Activated CD4-positive, alpha-beta T cell treated with anti-CD3 and anti-CD28 coated beads for 36 hours (primary cell): ENCODE measurements around the gene TRIM62. TPM values are rescaled to one million over a fixed set of nuclear protein-coding genes. Genes with fewer than 3 reads are reported as not detected.
"Not testable (repeated sequence)": the region's sequence is repeated elsewhere in the genome, so short reads cannot be mapped to it uniquely, and the experiment has no call there.

ENCODE experiments used
- ATAC-seq: fragments of 200-7000 bp; cut with Tn5 transposase; one replicate; pipeline ENCODE4 v1.10.0; 2021; ENCODE audit warnings: mild to moderate bottlenecking, moderate library complexity
- CTCF ChIA-PET: fragments of 350-600 bp; sonication (Branson Sonifier 250); formaldehyde crosslinking; loops from one replicate; lab custom pipeline; 2021; ENCODE audit warnings: antibody characterized with exemption; lab: Charles Lee
- POLR2A ChIA-PET: fragments of 350-600 bp; sonication (Branson Sonifier 250); formaldehyde crosslinking; loops from one replicate; lab custom pipeline; 2021; ENCODE audit warnings: antibody characterized with exemption, inconsistent platforms; lab: Charles Lee
- DNase-seq: peaks from one replicate; pipeline ENCODE4 v3.0.0-alpha.2; 2020
- H3K27ac Mint-ChIP-seq: one replicate; pipeline ENCODE4 v1.8.0; 2021; ENCODE audit warnings: mixed read lengths
- H3K27me3 Mint-ChIP-seq: one replicate; pipeline ENCODE4 v1.8.0; 2021; ENCODE audit warnings: mixed read lengths
- H3K36me3 Mint-ChIP-seq: one replicate; pipeline ENCODE4 v1.8.0; 2021; ENCODE audit warnings: low read depth, mixed read lengths
- H3K4me1 Mint-ChIP-seq: one replicate; pipeline ENCODE4 v1.8.0; 2021; ENCODE audit warnings: mixed read lengths
- H3K4me3 Mint-ChIP-seq: one replicate; pipeline ENCODE4 v1.8.0; 2021; ENCODE audit warnings: mild to moderate bottlenecking, moderate library complexity, mixed read lengths
- H3K9me3 Mint-ChIP-seq: one replicate; pipeline ENCODE4 v1.8.0; 2021; ENCODE audit warnings: low read depth, mixed read lengths
- intact Hi-C, 2 experiments: fragments of 100-400 bp; cut with DNase I in 1 of 2; cut with micrococcal nuclease in 1 of 2; formaldehyde crosslinking; loops; one replicate each; pipeline versions ENCODE4 v1.14.2 to v1.15.1; 2022 to 2024; cut with DNase I, micrococcal nuclease
- total RNA-seq, 2 experiments: library from RNA; stranded (reverse); gene quantifications; one replicate each; pipeline ENCODE4 v1.2.3, GENCODE V29; 2021

Gene TRIM62
- total RNA-seq, 2 experiments from 2014 or later: 3.6 to 3.7 TPM

- Mint-ChIP-seq H3K4me3 (no peak overlapping the region), H3K27ac (no peak overlapping the region), H3K27me3 (no peaks in the 10 kb centered on the region), H3K9me3 (no peaks in the 10 kb centered on the region), H3K4me1 (no peaks in the 10 kb centered on the region), H3K36me3 (peaks cover 3% of the 10 kb centered on the region)
- POLR2A ChIA-PET: no interaction called here
- ATAC-seq: no peak
- CTCF ChIA-PET: interaction anchor here (0.6 kb wide), 1 partner anchor 188 kb away, joined by 3 read pairs; no protein-coding TSS in a partner anchor
- intact Hi-C loops: loop anchor here (2.0 to 10.0 kb wide), 2 partner anchors 19 to 225 kb away; no protein-coding TSS in a partner anchor
- no peak for DNase-seq
Measured at GRCh38 chr1:33119532-33120217, 62.2 kb downstream of the TRIM62 start.

DNA sequence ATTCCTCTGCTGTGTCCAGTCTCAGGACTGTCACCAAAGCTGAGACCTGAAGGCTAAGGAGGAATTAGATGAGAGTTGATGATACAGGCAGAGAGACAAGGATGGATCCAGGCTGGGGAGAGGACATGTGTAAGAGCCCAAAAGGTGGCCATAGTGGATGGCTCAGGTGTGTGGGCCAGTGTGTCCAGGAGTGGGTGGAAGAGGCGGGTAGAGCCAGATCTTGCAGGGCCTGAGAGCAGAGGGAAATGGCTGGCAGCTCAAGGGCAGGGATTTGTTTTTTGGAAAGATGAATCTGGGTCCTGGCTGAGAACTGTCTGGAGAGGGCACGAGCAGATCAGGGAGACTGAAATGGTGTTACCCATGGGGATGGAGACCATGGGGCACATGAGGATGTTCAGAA, 62.8 kb downstream of the TRIM62 start:
- H3K27me3 Mint-ChIP-seq: no peaks in the 10 kb centered on the region
- no peaks in the 10 kb centered on the region for H3K9me3 Mint-ChIP-seq
- intact Hi-C loops: loop anchor here in 1 of 2 experiments (2.0 kb wide), 1 partner anchor 20 kb away; no protein-coding TSS in a partner anchor
- DNase-seq (no peak), ATAC-seq (no peak)
- POLR2A ChIA-PET: no interaction called here
- no peak overlapping the region for H3K4me3 Mint-ChIP-seq
- no peak overlapping the region for H3K27ac Mint-ChIP-seq
- CTCF ChIA-PET: interaction anchor here (0.6 kb wide), 1 partner anchor 187 kb away, joined by 3 read pairs; no protein-coding TSS in a partner anchor
- H3K36me3 Mint-ChIP-seq: no peaks in the 10 kb centered on the region
- no peaks in the 10 kb centered on the region for H3K4me1 Mint-ChIP-seq

DNA sequence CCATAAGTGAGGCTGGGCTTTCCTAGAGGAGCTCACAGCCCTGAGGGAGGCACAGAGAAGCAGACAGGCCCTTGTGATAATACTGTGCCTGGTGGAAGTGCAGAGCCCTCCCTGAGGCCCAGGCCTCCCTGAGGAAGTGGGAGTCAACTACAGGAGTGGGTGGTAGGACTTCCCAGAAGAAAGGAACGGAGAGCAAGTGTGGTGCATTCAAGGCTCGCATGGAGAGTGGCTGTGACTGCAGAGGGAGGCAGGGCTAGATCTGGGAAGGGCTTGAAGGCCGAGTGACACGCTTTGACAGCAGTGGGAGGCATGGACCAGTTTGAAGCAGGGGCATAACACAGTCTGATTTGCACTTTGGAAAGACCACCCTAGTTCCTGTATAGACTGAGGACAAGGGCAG, 63.6 kb downstream of the TRIM62 start:
- Mint-ChIP-seq H3K27ac (no peak overlapping the region), H3K4me3 (no peak overlapping the region), H3K9me3 (no peaks in the 10 kb centered on the region), H3K4me1 (no peaks in the 10 kb centered on the region), H3K27me3 (no peaks in the 10 kb centered on the region), H3K36me3 (no peaks in the 10 kb centered on the region)
- CTCF ChIA-PET: interaction anchor here (2.9 kb wide), 1 partner anchor 9 kb away, joined by 11 read pairs; no protein-coding TSS in a partner anchor
- DNase-seq: no peak
- intact Hi-C loops: loop anchor here in 1 of 2 experiments (2.0 kb wide), 1 partner anchor 21 kb away; no protein-coding TSS in a partner anchor
- POLR2A ChIA-PET: no interaction called here
- ATAC-seq: no peak

- no peaks in the 10 kb centered on the region for H3K27me3 Mint-ChIP-seq
- no peak for DNase-seq
- H3K4me1 Mint-ChIP-seq: no peaks in the 10 kb centered on the region
- no peak overlapping the region for H3K4me3 Mint-ChIP-seq
- ChIA-PET CTCF (interaction anchor here (2.9 kb wide), 1 partner anchor 10 kb away, joined by 11 read pairs; no protein-coding TSS in a partner anchor), POLR2A (no interaction called here)
- no peak for ATAC-seq
- intact Hi-C loops: loop anchor here in 1 of 2 experiments (2.0 kb wide), 1 partner anchor 21 kb away; no protein-coding TSS in a partner anchor
- H3K9me3 Mint-ChIP-seq: no peaks in the 10 kb centered on the region
- H3K27ac Mint-ChIP-seq: no peak overlapping the region
- H3K36me3 Mint-ChIP-seq: no peaks in the 10 kb centered on the region
Measured at GRCh38 chr1:33117440-33118085, 64.3 kb downstream of the TRIM62 start.

GRCh38 chr1:33111965-33112364, 69.9 kb downstream of the TRIM62 start:
- POLR2A ChIA-PET: no interaction called here
- Mint-ChIP-seq H3K36me3 (peaks cover 3% of the 10 kb centered on the region), H3K9me3 (peaks cover 5% of the 10 kb centered on the region), H3K27ac (no peak overlapping the region), H3K4me3 (no peak overlapping the region), H3K27me3 (no peaks in the 10 kb centered on the region), H3K4me1 (no peaks in the 10 kb centered on the region)
- CTCF ChIA-PET: no interaction called here
- intact Hi-C loops: loop anchor here in 1 of 2 experiments (1.0 to 5.0 kb wide), 2 partner anchors 255 to 345 kb away; no protein-coding TSS in a partner anchor
- ATAC-seq: peak; percentile 70
- DNase-seq: no peak

- peaks cover 5% of the 10 kb centered on the region for H3K9me3 Mint-ChIP-seq
- no peaks in the 10 kb centered on the region for H3K27me3 Mint-ChIP-seq
- DNase-seq (no peak), ATAC-seq (no peak)
- H3K4me3 Mint-ChIP-seq: no peak overlapping the region
- ChIA-PET CTCF (interaction anchor here (0.8 to 1.5 kb wide), 3 partner anchors 15 to 28 kb away, joined by 3 to 6 read pairs (median 4); no protein-coding TSS in a partner anchor), POLR2A (no interaction called here)
- intact Hi-C loops: loop anchor here in 1 of 2 experiments (5.0 kb wide), 1 partner anchor 347 kb away; no protein-coding TSS in a partner anchor
- no peaks in the 10 kb centered on the region for H3K4me1 Mint-ChIP-seq
- H3K36me3 Mint-ChIP-seq: peaks cover 3% of the 10 kb centered on the region
- no peak overlapping the region for H3K27ac Mint-ChIP-seq
Measured at GRCh38 chr1:33110477-33110876, 71.4 kb downstream of the TRIM62 start.

DNA sequence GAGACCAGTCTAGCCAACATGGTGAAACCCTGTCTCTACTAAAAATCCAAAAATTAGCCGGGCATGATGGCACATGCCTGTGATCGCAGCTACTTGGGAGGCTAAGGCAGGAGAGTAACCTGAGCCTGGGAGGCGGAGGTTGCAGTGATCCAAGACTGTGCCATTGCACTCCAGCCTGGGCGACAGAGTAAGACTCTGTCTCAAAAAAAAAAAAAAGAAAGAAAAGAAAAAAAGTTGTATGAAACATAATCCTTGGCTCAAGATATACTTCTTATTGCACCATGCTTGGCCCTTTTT, 81.8 kb downstream of the TRIM62 start:
- CTCF ChIA-PET: interaction anchor here (0.7 to 1.0 kb wide), 5 partner anchors 8 to 164 kb away, joined by 3 to 6 read pairs (median 4); no protein-coding TSS in a partner anchor
- DNase-seq, POLR2A ChIA-PET, H3K36me3 Mint-ChIP-seq, H3K27me3 Mint-ChIP-seq, intact Hi-C loops, ATAC-seq, H3K4me3 Mint-ChIP-seq, H3K9me3 Mint-ChIP-seq, H3K27ac Mint-ChIP-seq: not testable (repeated sequence)
- peaks cover 27% of the 10 kb centered on the region for H3K4me1 Mint-ChIP-seq

- DNase-seq: peak; percentile 84
- H3K4me1 Mint-ChIP-seq: peaks cover 29% of the 10 kb centered on the region
- peak; percentile 96 for ATAC-seq
- H3K36me3 Mint-ChIP-seq: no peaks in the 10 kb centered on the region
- peak overlapping the region; percentile 41 for H3K4me3 Mint-ChIP-seq
- no peaks in the 10 kb centered on the region for H3K27me3 Mint-ChIP-seq
- CTCF ChIA-PET: interaction anchor here (0.7 to 2.3 kb wide), 2 partner anchors 16 to 28 kb away, joined by 4 to 13 read pairs; no protein-coding TSS in a partner anchor
- H3K27ac Mint-ChIP-seq: peak overlapping the region; percentile 96
- POLR2A ChIA-PET: interaction anchor here (1.1 kb wide), 1 partner anchor 19 kb away, joined by 3 read pairs; the partner anchor contains the start of gene AZIN2
- intact Hi-C loops: loop anchor here (1.0 to 5.0 kb wide), 4 partner anchors 18 to 513 kb away; partner anchors contain the start of genes AZIN2 (in 1 of the 2) and ZSCAN20 (in 1 of the 2)
- H3K9me3 Mint-ChIP-seq: no peaks in the 10 kb centered on the region
Measured at GRCh38 chr1:33099290-33100118, 82.3 kb downstream of the TRIM62 start.

- Mint-ChIP-seq H3K36me3 (no peaks in the 10 kb centered on the region), H3K27me3 (no peaks in the 10 kb centered on the region), H3K9me3 (no peaks in the 10 kb centered on the region), H3K4me3 (no peak overlapping the region), H3K27ac (peak overlapping the region; percentile 96), H3K4me1 (peaks cover 29% of the 10 kb centered on the region)
- ATAC-seq (no peak), DNase-seq (no peak)
- intact Hi-C loops: loop anchor here in 1 of 2 experiments (5.0 kb wide), 2 partner anchors 374 to 514 kb away; partner anchors contain the start of gene ZSCAN20
- POLR2A ChIA-PET: no interaction called here
- CTCF ChIA-PET: interaction anchor here (0.7 to 2.3 kb wide), 2 partner anchors 29 to 223 kb away, joined by 3 to 13 read pairs; no protein-coding TSS in a partner anchor
Measured at GRCh38 chr1:33098371-33098770, 83.5 kb downstream of the TRIM62 start.

GRCh38 chr1:33097762-33098161, 84.1 kb downstream of the TRIM62 start:
- intact Hi-C loops: loop anchor here in 1 of 2 experiments (5.0 kb wide), 2 partner anchors 375 to 515 kb away; partner anchors contain the start of gene ZSCAN20
- Mint-ChIP-seq H3K4me3 (no peak overlapping the region), H3K27ac (peak overlapping the region; percentile 17), H3K9me3 (no peaks in the 10 kb centered on the region), H3K4me1 (peaks cover 29% of the 10 kb centered on the region), H3K27me3 (no peaks in the 10 kb centered on the region), H3K36me3 (no peaks in the 10 kb centered on the region)
- DNase-seq (no peak), ATAC-seq (no peak)
- ChIA-PET CTCF (interaction anchor here (0.7 to 2.3 kb wide), 2 partner anchors 29 to 223 kb away, joined by 3 to 13 read pairs; no protein-coding TSS in a partner anchor), POLR2A (no interaction called here)
